Erythroblast (primary cell): ENCODE measurements around the gene COL13A1.

ENCODE experiments used
- GATA1 ChIP-seq: IDR thresholded peaks from 2 replicates; pipeline ENCODE4 v1.6.1; 2011; ENCODE audit warnings: low read depth, mild to moderate bottlenecking, control low read depth, low read length, moderate library complexity
- POLR2A ChIP-seq: IDR thresholded peaks from 2 replicates; pipeline ENCODE4 v1.6.1; 2011; ENCODE audit warnings: mild to moderate bottlenecking, low read length

GRCh38 chr10:69839696-69840345, 38.1 kb downstream of the COL13A1 start:
- no peak for TF ChIP-seq POLR2A
- TF ChIP-seq GATA1 = no peak
